HG02938 (cell line): Measurements from ENCODE around the gene SUSD3.

ENCODE experiments used
- ATAC-seq: cut with Tn5 transposase; IDR thresholded peaks from one replicate; pipeline ENCODE4 v1.9.1; 2021; ENCODE audit warnings: mild to moderate bottlenecking, moderate library complexity; ENCODE audit not compliant: unreplicated experiment

The SUSD3 gene

GRCh38 chr9:93134015-93134739 lies 75.7 kb downstream of the SUSD3 start, which contains the start of gene NINJ1:
Gene NINJ1 (minus strand): TSS chr9:93134251. CDS start chr9:93134217, 34 bp downstream.
- ATAC-seq = peak; percentile 65
